ENCODE data around the gene CDKL1.

DNA sequence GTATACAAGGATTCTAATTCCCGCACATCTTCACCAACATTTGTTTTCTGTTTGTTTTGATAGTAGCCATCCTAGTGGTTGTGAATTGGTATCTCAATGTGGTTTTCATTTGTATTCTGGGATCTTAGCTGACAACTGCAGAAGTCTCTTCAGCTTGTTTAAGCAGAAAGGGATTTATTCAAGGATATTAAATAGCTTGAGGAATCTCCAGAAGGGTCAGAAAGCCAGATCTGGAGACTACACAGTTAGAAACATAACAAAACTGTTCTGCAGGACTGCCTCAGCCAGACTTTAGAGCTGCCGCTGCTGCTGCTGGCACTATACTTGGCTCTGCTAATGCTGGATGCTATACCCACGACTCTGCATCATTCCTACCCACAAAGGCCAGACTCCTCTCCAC lies 13.4 kb upstream of the CDKL1 start:
- TF ChIP-seq ZNF335 (tag by site-specific recombination; conservative IDR thresholded peaks at IDR 0.05) (no peak), YY1 (tag by site-specific recombination; IDR thresholded peaks at IDR 0.05) (no peak), ZNF24 (tag by site-specific recombination; IDR thresholded peaks at IDR 0.05) (no peak), ZNF292 (tag by site-specific recombination; IDR thresholded peaks at IDR 0.05; ENCODE audit: borderline replicate concordance, low read depth) (no peak), ZBTB8A (tag by site-specific recombination; IDR thresholded peaks at IDR 0.05) (no peak), ZNF707 (tag by site-specific recombination; IDR thresholded peaks at IDR 0.05) (no peak), ZNF776 (tag by site-specific recombination; IDR thresholded peaks at IDR 0.05; ENCODE audit: borderline replicate concordance) (no peak)
- TF ChIP-seq, protein P1, sequence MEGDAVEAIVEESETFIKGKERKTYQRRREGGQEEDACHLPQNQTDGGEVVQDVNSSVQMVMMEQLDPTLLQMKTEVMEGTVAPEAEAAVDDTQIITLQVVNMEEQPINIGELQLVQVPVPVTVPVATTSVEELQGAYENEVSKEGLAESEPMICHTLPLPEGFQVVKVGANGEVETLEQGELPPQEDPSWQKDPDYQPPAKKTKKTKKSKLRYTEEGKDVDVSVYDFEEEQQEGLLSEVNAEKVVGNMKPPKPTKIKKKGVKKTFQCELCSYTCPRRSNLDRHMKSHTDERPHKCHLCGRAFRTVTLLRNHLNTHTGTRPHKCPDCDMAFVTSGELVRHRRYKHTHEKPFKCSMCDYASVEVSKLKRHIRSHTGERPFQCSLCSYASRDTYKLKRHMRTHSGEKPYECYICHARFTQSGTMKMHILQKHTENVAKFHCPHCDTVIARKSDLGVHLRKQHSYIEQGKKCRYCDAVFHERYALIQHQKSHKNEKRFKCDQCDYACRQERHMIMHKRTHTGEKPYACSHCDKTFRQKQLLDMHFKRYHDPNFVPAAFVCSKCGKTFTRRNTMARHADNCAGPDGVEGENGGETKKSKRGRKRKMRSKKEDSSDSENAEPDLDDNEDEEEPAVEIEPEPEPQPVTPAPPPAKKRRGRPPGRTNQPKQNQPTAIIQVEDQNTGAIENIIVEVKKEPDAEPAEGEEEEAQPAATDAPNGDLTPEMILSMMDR (tag by site-specific recombination; IDR thresholded peaks at IDR 0.05) = no peak
- TF ChIP-seq, protein P2, sequence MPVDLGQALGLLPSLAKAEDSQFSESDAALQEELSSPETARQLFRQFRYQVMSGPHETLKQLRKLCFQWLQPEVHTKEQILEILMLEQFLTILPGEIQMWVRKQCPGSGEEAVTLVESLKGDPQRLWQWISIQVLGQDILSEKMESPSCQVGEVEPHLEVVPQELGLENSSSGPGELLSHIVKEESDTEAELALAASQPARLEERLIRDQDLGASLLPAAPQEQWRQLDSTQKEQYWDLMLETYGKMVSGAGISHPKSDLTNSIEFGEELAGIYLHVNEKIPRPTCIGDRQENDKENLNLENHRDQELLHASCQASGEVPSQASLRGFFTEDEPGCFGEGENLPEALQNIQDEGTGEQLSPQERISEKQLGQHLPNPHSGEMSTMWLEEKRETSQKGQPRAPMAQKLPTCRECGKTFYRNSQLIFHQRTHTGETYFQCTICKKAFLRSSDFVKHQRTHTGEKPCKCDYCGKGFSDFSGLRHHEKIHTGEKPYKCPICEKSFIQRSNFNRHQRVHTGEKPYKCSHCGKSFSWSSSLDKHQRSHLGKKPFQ (tag by site-specific recombination; IDR thresholded peaks at IDR 0.05) = no peak
- TF ChIP-seq, protein P3, sequence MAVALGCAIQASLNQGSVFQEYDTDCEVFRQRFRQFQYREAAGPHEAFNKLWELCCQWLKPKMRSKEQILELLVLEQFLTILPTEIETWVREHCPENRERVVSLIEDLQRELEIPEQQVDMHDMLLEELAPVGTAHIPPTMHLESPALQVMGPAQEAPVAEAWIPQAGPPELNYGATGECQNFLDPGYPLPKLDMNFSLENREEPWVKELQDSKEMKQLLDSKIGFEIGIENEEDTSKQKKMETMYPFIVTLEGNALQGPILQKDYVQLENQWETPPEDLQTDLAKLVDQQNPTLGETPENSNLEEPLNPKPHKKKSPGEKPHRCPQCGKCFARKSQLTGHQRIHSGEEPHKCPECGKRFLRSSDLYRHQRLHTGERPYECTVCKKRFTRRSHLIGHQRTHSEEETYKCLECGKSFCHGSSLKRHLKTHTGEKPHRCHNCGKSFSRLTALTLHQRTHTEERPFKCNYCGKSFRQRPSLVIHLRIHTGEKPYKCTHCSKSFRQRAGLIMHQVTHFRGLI (tag by site-specific recombination; IDR thresholded peaks at IDR 0.05) = no peak
- TF ChIP-seq, protein P4, sequence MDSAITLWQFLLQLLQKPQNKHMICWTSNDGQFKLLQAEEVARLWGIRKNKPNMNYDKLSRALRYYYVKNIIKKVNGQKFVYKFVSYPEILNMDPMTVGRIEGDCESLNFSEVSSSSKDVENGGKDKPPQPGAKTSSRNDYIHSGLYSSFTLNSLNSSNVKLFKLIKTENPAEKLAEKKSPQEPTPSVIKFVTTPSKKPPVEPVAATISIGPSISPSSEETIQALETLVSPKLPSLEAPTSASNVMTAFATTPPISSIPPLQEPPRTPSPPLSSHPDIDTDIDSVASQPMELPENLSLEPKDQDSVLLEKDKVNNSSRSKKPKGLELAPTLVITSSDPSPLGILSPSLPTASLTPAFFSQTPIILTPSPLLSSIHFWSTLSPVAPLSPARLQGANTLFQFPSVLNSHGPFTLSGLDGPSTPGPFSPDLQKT (IDR thresholded peaks at IDR 0.05; ENCODE audit: borderline replicate concordance, low read depth, low read length) = no peak

Data from HEK293 (cell line).